GM10248 (cell line): ENCODE measurements around the gene LMX1A.

ENCODE experiments used
- CTCF ChIA-PET: fragments of 300-600 bp; sonication (Branson Sonifier 250); formaldehyde crosslinking; extraction: SDS; loops from one replicate; lab custom pipeline; 2021; ENCODE audit warnings: antibody characterized with exemption; lab: Yijun Ruan, JAX
- POLR2A ChIA-PET: fragments of 350-650 bp; sonication (Branson Sonifier 250); formaldehyde crosslinking; extraction: SDS; loops from one replicate; lab custom pipeline; 2020; ENCODE audit warnings: antibody characterized with exemption; lab: Yijun Ruan, JAX
- DNase-seq: peaks from one replicate; pipeline ENCODE4 v3.0.0; 2012; ENCODE audit errors: extremely low spot score
- TF ChIP-seq, protein P1 (sequence below): IDR thresholded peaks from 2 replicates; pipeline ENCODE4 v1.5.1; 2012; ENCODE audit warnings: mild to moderate bottlenecking, low read depth; ENCODE audit errors: extremely low read depth, missing control alignments, control extremely low read depth

Gene LMX1A

DNA sequence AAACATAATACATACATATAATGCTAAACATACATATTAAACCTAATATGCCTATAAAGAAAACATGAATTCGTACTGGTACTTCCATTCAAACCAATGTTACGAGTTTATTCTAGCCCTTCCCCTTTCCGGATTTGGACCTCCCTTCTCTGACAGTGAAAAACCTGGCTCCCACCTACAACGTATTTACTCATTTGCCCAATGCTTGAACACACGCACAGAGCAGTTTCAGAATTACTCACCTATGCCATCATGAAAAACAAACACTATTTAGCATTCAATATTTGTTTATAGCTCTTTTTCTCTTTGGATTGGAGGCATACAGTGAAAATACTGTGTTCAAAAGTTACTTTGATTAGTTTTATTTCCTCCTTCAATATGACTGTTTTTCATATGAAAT, 204.4 kb downstream of the LMX1A start:
- DNase-seq: no peak
- POLR2A ChIA-PET: no interaction called here
- CTCF ChIA-PET: no interaction called here
- TF ChIP-seq, protein P1, sequence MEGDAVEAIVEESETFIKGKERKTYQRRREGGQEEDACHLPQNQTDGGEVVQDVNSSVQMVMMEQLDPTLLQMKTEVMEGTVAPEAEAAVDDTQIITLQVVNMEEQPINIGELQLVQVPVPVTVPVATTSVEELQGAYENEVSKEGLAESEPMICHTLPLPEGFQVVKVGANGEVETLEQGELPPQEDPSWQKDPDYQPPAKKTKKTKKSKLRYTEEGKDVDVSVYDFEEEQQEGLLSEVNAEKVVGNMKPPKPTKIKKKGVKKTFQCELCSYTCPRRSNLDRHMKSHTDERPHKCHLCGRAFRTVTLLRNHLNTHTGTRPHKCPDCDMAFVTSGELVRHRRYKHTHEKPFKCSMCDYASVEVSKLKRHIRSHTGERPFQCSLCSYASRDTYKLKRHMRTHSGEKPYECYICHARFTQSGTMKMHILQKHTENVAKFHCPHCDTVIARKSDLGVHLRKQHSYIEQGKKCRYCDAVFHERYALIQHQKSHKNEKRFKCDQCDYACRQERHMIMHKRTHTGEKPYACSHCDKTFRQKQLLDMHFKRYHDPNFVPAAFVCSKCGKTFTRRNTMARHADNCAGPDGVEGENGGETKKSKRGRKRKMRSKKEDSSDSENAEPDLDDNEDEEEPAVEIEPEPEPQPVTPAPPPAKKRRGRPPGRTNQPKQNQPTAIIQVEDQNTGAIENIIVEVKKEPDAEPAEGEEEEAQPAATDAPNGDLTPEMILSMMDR: no peak
